IMR-90 (cell line): ENCODE data around the gene CCDC60. TPM values are rescaled to one million over a fixed set of nuclear protein-coding genes. Genes with fewer than 3 reads are reported as not detected.

Experiments used
- ATAC-seq: fragments of 200-7000 bp; cut with Tn5 transposase; 2 replicates; pipeline ENCODE4 v1.9.1; 2020; ENCODE audit warnings: low read depth, mild to moderate bottlenecking, moderate library complexity
- BruUV-seq: library from RNA; stranded (reverse); fragments of 400-500 nt; replicated peaks from 2 replicates; lab custom pipeline; 2021; lab: Mats Ljungman, UMichigan
- CTCF ChIA-PET: fragments of 300-600 bp; formaldehyde crosslinking; extraction: SDS; loops from one replicate; lab custom pipeline; 2021; ENCODE audit warnings: antibody characterized with exemption; lab: Yijun Ruan, JAX
- POLR2A ChIA-PET: fragments of 300-600 bp; sonication (Branson Sonifier 250); formaldehyde crosslinking; loops from one replicate; lab custom pipeline; 2022; ENCODE audit warnings: antibody characterized with exemption; ENCODE audit not compliant: unreplicated experiment; lab: Charles Lee
- DNase-seq: peaks from one replicate; pipeline ENCODE4 v3.0.0; 2013
- H2AFZ ChIP-seq: replicated peaks from 2 replicates; pipeline ENCODE3; 2013; ENCODE audit warnings: low read length, mild to moderate bottlenecking; ENCODE audit not compliant: poor library complexity
- H2AK5ac ChIP-seq: 2 replicates; pipeline ENCODE4 v1.6.1; 2013; ENCODE audit warnings: low read depth, low read length, inconsistent platforms
- H2AK9ac ChIP-seq: replicated peaks from 2 replicates; pipeline ENCODE3; 2013; ENCODE audit warnings: mild to moderate bottlenecking, low read depth, low read length, moderate library complexity; ENCODE audit not compliant: poor library complexity
- H2BK120ac ChIP-seq: 2 replicates; pipeline ENCODE4 v1.6.1; 2013; ENCODE audit warnings: low read depth, low read length, inconsistent platforms
- H2BK15ac ChIP-seq: 3 replicates; pipeline ENCODE4 v1.6.1; 2013; ENCODE audit warnings: low read depth, low read length, inconsistent platforms
- H2BK20ac ChIP-seq: 2 replicates; pipeline ENCODE4 v1.6.1; 2013; ENCODE audit warnings: low read depth, mild to moderate bottlenecking, inconsistent platforms, low read length, moderate library complexity
- H2BK5ac ChIP-seq: 2 replicates; pipeline ENCODE4 v1.6.1; 2013; ENCODE audit warnings: mild to moderate bottlenecking, low read depth, low read length, inconsistent platforms; ENCODE audit not compliant: poor library complexity, severe bottlenecking
- H3K14ac ChIP-seq: replicated peaks from 2 replicates; pipeline ENCODE4 v1.6.1; 2013; ENCODE audit warnings: low read depth, low read length, inconsistent platforms
- H3K18ac ChIP-seq: 2 replicates; pipeline ENCODE4 v1.6.1; 2013; ENCODE audit warnings: low read depth, low read length, control low read depth
- H3K23ac ChIP-seq: 2 replicates; pipeline ENCODE4 v1.6.1; 2013; ENCODE audit warnings: low read depth, low read length, inconsistent platforms
- H3K27ac ChIP-seq: 2 replicates; pipeline ENCODE4 v1.5.1; 2013; ENCODE audit warnings: mild to moderate bottlenecking, control low read depth, low read length; ENCODE audit not compliant: insufficient read depth
- H3K27me3 ChIP-seq: 2 replicates; pipeline ENCODE4 v1.6.1; 2013; ENCODE audit warnings: low read length; ENCODE audit not compliant: control insufficient read depth, insufficient read depth
- H3K36me3 ChIP-seq: 2 replicates; pipeline ENCODE4 v1.6.1; 2013; ENCODE audit warnings: low read length, mixed read lengths; ENCODE audit not compliant: control insufficient read depth, insufficient read depth
- H3K4ac ChIP-seq: 2 replicates; pipeline ENCODE4 v1.6.1; 2013; ENCODE audit warnings: low read depth, low read length, inconsistent platforms
- H3K4me1 ChIP-seq: 2 replicates; pipeline ENCODE4 v1.6.1; 2013; ENCODE audit warnings: low read length, mixed read lengths; ENCODE audit not compliant: control insufficient read depth, insufficient read depth
- H3K4me2 ChIP-seq: 2 replicates; pipeline ENCODE4 v1.6.1; 2013; ENCODE audit warnings: low read depth, mild to moderate bottlenecking, control low read depth, low read length, moderate library complexity
- H3K4me3 ChIP-seq: 2 replicates; pipeline ENCODE4 v1.5.1; 2013; ENCODE audit warnings: low read depth, mild to moderate bottlenecking, control low read depth, low read length, moderate library complexity; ENCODE audit not compliant: insufficient read depth
- H3K56ac ChIP-seq: 2 replicates; pipeline ENCODE4 v1.6.1; 2013; ENCODE audit warnings: low read length, inconsistent platforms; ENCODE audit not compliant: insufficient read depth; ENCODE audit errors: extremely low read depth
- H3K79me1 ChIP-seq, 2 experiments: 2 replicates each; pipeline ENCODE4 v1.6.1; 2013; ENCODE audit warnings: low read length in 2 of 2, inconsistent platforms in 1 of 2, low read depth in 1 of 2
- H3K9ac ChIP-seq: 2 replicates; pipeline ENCODE4 v1.6.1; 2013; ENCODE audit warnings: low read depth, low read length, control low read depth
- H3K9me1 ChIP-seq: 2 replicates; pipeline ENCODE4 v1.6.1; 2013; ENCODE audit warnings: low read length, inconsistent platforms; ENCODE audit not compliant: insufficient read depth
- H3K9me3 ChIP-seq: 2 replicates; pipeline ENCODE4 v1.6.1; 2013; ENCODE audit warnings: low read length; ENCODE audit not compliant: control insufficient read depth, insufficient read depth
- H4K20me1 ChIP-seq: 2 replicates; pipeline ENCODE4 v1.6.1; 2013; ENCODE audit warnings: low read length, inconsistent platforms; ENCODE audit not compliant: insufficient read depth
- H4K5ac ChIP-seq: 2 replicates; pipeline ENCODE4 v1.6.1; 2013; ENCODE audit warnings: mild to moderate bottlenecking, low read depth, low read length, control low read depth
- H4K8ac ChIP-seq, 2 experiments: 2 replicates each; pipeline ENCODE4 v1.6.1; 2013; ENCODE audit warnings: low read depth in 2 of 2, low read length in 2 of 2, control low read depth in 1 of 2, inconsistent platforms in 1 of 2
- H4K91ac ChIP-seq: 2 replicates; pipeline ENCODE4 v1.6.1; 2013; ENCODE audit warnings: low read depth, low read length, inconsistent platforms; ENCODE audit not compliant: insufficient read depth
- BHLHE40 ChIP-seq: fragments of 150-350 bp; IDR thresholded peaks from 2 replicates; pipeline ENCODE4 v1.6.1; 2016; ENCODE audit warnings: mild to moderate bottlenecking, low read depth, low read length
- CEBPB ChIP-seq: IDR thresholded peaks from 2 replicates; pipeline ENCODE4 v1.6.1; 2012; ENCODE audit warnings: low read depth, low read length, improper control_type of control experiment
- CHD1 ChIP-seq: IDR thresholded peaks from 2 replicates; pipeline ENCODE4 v1.6.1; 2012; ENCODE audit warnings: low read depth, low read length, improper control_type of control experiment
- CTCF ChIP-seq: conservative IDR thresholded peaks from 2 replicates; pipeline ENCODE4 v1.5.1; 2012; ENCODE audit warnings: mild to moderate bottlenecking, low read depth, low read length, improper control_type of control experiment
- ELK1 ChIP-seq: fragments of 150-350 bp; IDR thresholded peaks from 2 replicates; pipeline ENCODE4 v1.6.1; 2016; ENCODE audit warnings: low read depth, mild to moderate bottlenecking, low read length, moderate library complexity, borderline replicate concordance
- FOS ChIP-seq: fragments of 150-350 bp; IDR thresholded peaks from 2 replicates; pipeline ENCODE4 v1.6.1; 2016; ENCODE audit warnings: low read depth, low read length
- MAFK ChIP-seq: IDR thresholded peaks from 2 replicates; pipeline ENCODE4 v1.6.1; 2012; ENCODE audit warnings: low read depth, low read length, improper control_type of control experiment
- MAZ ChIP-seq: IDR thresholded peaks from 2 replicates; pipeline ENCODE4 v1.6.1; 2012; ENCODE audit warnings: low read depth, mild to moderate bottlenecking, low read length, improper control_type of control experiment, moderate library complexity, borderline replicate concordance
- MXI1 ChIP-seq: IDR thresholded peaks from 2 replicates; pipeline ENCODE4 v1.6.1; 2012; ENCODE audit warnings: low read depth, mild to moderate bottlenecking, low read length, moderate library complexity, borderline replicate concordance
- NFE2L2 ChIP-seq: fragments of 150-350 bp; IDR thresholded peaks from 2 replicates; pipeline ENCODE4 v1.6.1; 2016; ENCODE audit warnings: low read depth, mild to moderate bottlenecking, low read length
- POLR2A ChIP-seq: IDR thresholded peaks from 2 replicates; pipeline ENCODE4 v1.6.1; 2012; ENCODE audit warnings: mild to moderate bottlenecking, low read depth, low read length
- RAD21 ChIP-seq: IDR thresholded peaks from 2 replicates; pipeline ENCODE4 v1.6.1; 2012; ENCODE audit warnings: low read length, improper control_type of control experiment
- RCOR1 ChIP-seq: IDR thresholded peaks from 2 replicates; pipeline ENCODE4 v1.6.1; 2012; ENCODE audit warnings: mild to moderate bottlenecking, low read length, improper control_type of control experiment; ENCODE audit not compliant: insufficient replicate concordance
- RFX5 ChIP-seq: IDR thresholded peaks from 2 replicates; pipeline ENCODE4 v1.8.0; 2012; ENCODE audit warnings: low read depth, mild to moderate bottlenecking, low read length, moderate library complexity
- SMC3 ChIP-seq: fragments of 150-350 bp; IDR thresholded peaks from 2 replicates; pipeline ENCODE4 v1.6.1; 2016; ENCODE audit warnings: low read depth, mild to moderate bottlenecking, antibody characterized with exemption, low read length, moderate library complexity
- USF2 ChIP-seq: fragments of 150-350 bp; IDR thresholded peaks from 2 replicates; pipeline ENCODE4 v1.6.1; 2017; ENCODE audit warnings: mild to moderate bottlenecking, antibody characterized with exemption, low read length, low read depth
- WGBS, 2 experiments: methylation state at CpG; one replicate each; pipeline versions ENCODE4 v1.1.5 to v1.1.7; 2013; ENCODE audit warnings: missing lambda C conversion rate in 2 of 2; ENCODE audit not compliant: insufficient read length in 1 of 2; ENCODE audit errors: extremely low coverage in 2 of 2; 5-methylcytosine and 5-hydroxymethylcytosine counted together
- dilution Hi-C: fragments of 300-500 bp; cut with HindIII; formaldehyde crosslinking; loops from one replicate; pipeline ENCODE4 v1.14.3; 2018; ENCODE audit warnings: low sequenced_read_pairs; ENCODE audit not compliant: unreplicated experiment
- in situ Hi-C: fragments of 300-500 bp; cut with MboI; formaldehyde crosslinking; loops from 3 replicates; pipeline ENCODE4 v1.14.3; 2019; ENCODE audit warnings: low sequenced_read_pairs, inconsistent platforms, mixed read lengths
- intact Hi-C: fragments of 100-400 bp; cut with micrococcal nuclease; formaldehyde crosslinking; loops from 2 replicates; pipeline ENCODE4 v1.10.0; 2022
- polyA plus RNA-seq, 3 experiments: library from polyadenylated mRNA; depleted of rRNA; stranded (reverse); fragments of >200 nt; gene quantifications; 2 replicates each; pipeline ENCODE4 v1.2.3, GENCODE V29; 2012; ENCODE audit warnings: low replicate concordance in 1 of 3
- total RNA-seq: library from RNA; depleted of rRNA; stranded (reverse); fragments of >200 nt; gene quantifications from 2 replicates; pipeline ENCODE4 v1.2.3, GENCODE V29; 2012

CCDC60 gene
- total and polyA plus RNA-seq, 2 of the 4 experiments (the other 2 are of a cell fraction): not detected

GRCh38 chr12:119450771-119451170, 116.2 kb downstream of the CCDC60 start:
- POLR2A ChIA-PET: no interaction called here
- H4K5ac ChIP-seq: no peak overlapping the region
- H3K9me3 ChIP-seq: peaks cover 3% of the 10 kb centered on the region
- no peak overlapping the region for H2BK120ac ChIP-seq
- no peak overlapping the region for H3K56ac ChIP-seq
- no peak overlapping the region for H3K14ac ChIP-seq
- H4K8ac ChIP-seq: no peak overlapping the region
- H4K20me1 ChIP-seq: no peaks in the 10 kb centered on the region
- H3K23ac ChIP-seq: no peak overlapping the region
- H3K18ac ChIP-seq: no peak overlapping the region
- H3K9me1 ChIP-seq: no peaks in the 10 kb centered on the region
- no peak overlapping the region for H2BK5ac ChIP-seq
- H3K27me3 ChIP-seq: no peaks in the 10 kb centered on the region
- in situ Hi-C loops (no loop called here), intact Hi-C loops (no loop called here), dilution Hi-C loops (no loop called here)
- no peak overlapping the region for H3K27ac ChIP-seq
- DNase-seq: no peak
- TF ChIP-seq RAD21 (no peak), MAZ (no peak), CTCF (no peak), NFE2L2 (no peak), MAFK (no peak), RFX5 (no peak), SMC3 (no peak), POLR2A (no peak), CEBPB (no peak), USF2 (no peak), CHD1 (no peak), RCOR1 (no peak), BHLHE40 (no peak), ELK1 (no peak), FOS (no peak), MXI1 (no peak)
- H3K4ac ChIP-seq: no peak overlapping the region
- no peak overlapping the region for H3K4me2 ChIP-seq
- no peak overlapping the region for H3K4me3 ChIP-seq
- H3K9ac ChIP-seq: no peak overlapping the region
- no peak overlapping the region for H2AK5ac ChIP-seq
- no peaks in the 10 kb centered on the region for H3K79me1 ChIP-seq
- H3K36me3 ChIP-seq: no peaks in the 10 kb centered on the region
- BruUV-seq: no TSS peak
- no peak overlapping the region for H4K91ac ChIP-seq
- H3K4me1 ChIP-seq: no peaks in the 10 kb centered on the region
- no peak overlapping the region for H2AFZ ChIP-seq
- no peak overlapping the region for H2BK15ac ChIP-seq
- no peak for ATAC-seq
- CTCF ChIA-PET: no interaction called here
- 13% methylated on average over 1 of the region's 7 CpGs; no CpG with 5 or more reads in 1 of the 2 experiments for WGBS, 2 experiments
- no peak overlapping the region for H2BK20ac ChIP-seq
- no peak overlapping the region for H2AK9ac ChIP-seq
